ENCODE results near the gene PAWR. TPM values are rescaled to one million over a fixed set of nuclear protein-coding genes. Genes with fewer than 3 reads are reported as not detected.

The PAWR gene
- total RNA-seq, 3 donors from 2014 or later, result 17.0 to 155 (median 101) TPM

GRCh38 chr12:79596719-79597350, 93.9 kb downstream of the PAWR start:
- no peak for DNase-seq (ENCODE audit: low spot score in 2 of 2)
- TF ChIP-seq POLR2A (IDR thresholded peaks at IDR 0.05) (no peak), POLR2AphosphoS5 (IDR thresholded peaks at IDR 0.05) (no peak), CTCF (IDR thresholded peaks at IDR 0.05) (no peak)
- Histone ChIP-seq H3K4me3 (no peak overlapping the region), H3K36me3 (peaks cover under 1% of the 10 kb centered on the region), H3K4me1 (no peaks in the 10 kb centered on the region), H3K27me3 (no peaks in the 10 kb centered on the region), H3K9me3 (no peaks in the 10 kb centered on the region), H3K27ac (no peak overlapping the region)
- intact Hi-C loops (cut with DNase I; ENCODE audit: low total_unique reads), result no loop called here

GRCh38 chr12:79595273-79595672, 95.5 kb downstream of the PAWR start:
- Histone ChIP-seq H3K36me3 (peaks cover 3% of the 10 kb centered on the region), H3K4me3 (no peak overlapping the region), H3K4me1 (no peaks in the 10 kb centered on the region), H3K9me3 (no peaks in the 10 kb centered on the region), H3K27ac (no peak overlapping the region), H3K27me3 (no peaks in the 10 kb centered on the region)
- no peak for TF ChIP-seq POLR2A (IDR thresholded peaks at IDR 0.05)
- no peak for TF ChIP-seq CTCF (IDR thresholded peaks at IDR 0.05)
- TF ChIP-seq POLR2AphosphoS5 (IDR thresholded peaks at IDR 0.05), result no peak
- DNase-seq (ENCODE audit: low spot score in 2 of 2), result no peak
- intact Hi-C loops (cut with DNase I; ENCODE audit: low total_unique reads), result no loop called here

- Histone ChIP-seq H3K9me3 (no peaks in the 10 kb centered on the region), H3K27ac (no peak overlapping the region), H3K36me3 (peaks cover 3% of the 10 kb centered on the region), H3K4me3 (no peak overlapping the region), H3K4me1 (no peaks in the 10 kb centered on the region), H3K27me3 (no peaks in the 10 kb centered on the region)
- TF ChIP-seq CTCF (IDR thresholded peaks at IDR 0.05) (no peak), POLR2AphosphoS5 (IDR thresholded peaks at IDR 0.05) (no peak), POLR2A (IDR thresholded peaks at IDR 0.05) (no peak)
- intact Hi-C loops (cut with DNase I; ENCODE audit: low total_unique reads), result no loop called here
- no peak for DNase-seq (ENCODE audit: low spot score in 2 of 2)
Observed at GRCh38 chr12:79592865-79593264, 97.9 kb downstream of the PAWR start.

GRCh38 chr12:79591988-79592387, 98.8 kb downstream of the PAWR start:
- no peak for TF ChIP-seq CTCF (IDR thresholded peaks at IDR 0.05)
- no peak for TF ChIP-seq POLR2A (IDR thresholded peaks at IDR 0.05)
- TF ChIP-seq POLR2AphosphoS5 (IDR thresholded peaks at IDR 0.05), result no peak
- Histone ChIP-seq H3K27ac (no peak overlapping the region), H3K4me1 (no peaks in the 10 kb centered on the region), H3K4me3 (no peak overlapping the region), H3K36me3 (peaks cover 3% of the 10 kb centered on the region), H3K27me3 (no peaks in the 10 kb centered on the region), H3K9me3 (no peaks in the 10 kb centered on the region)
- no peak for DNase-seq (ENCODE audit: low spot score in 2 of 2)
- intact Hi-C loops (cut with DNase I; ENCODE audit: low total_unique reads), result no loop called here

- Histone ChIP-seq H3K27me3 (no peaks in the 10 kb centered on the region), H3K9me3 (no peaks in the 10 kb centered on the region)
- TF ChIP-seq POLR2A (IDR thresholded peaks at IDR 0.05), result no peak
- TF ChIP-seq POLR2AphosphoS5 (IDR thresholded peaks at IDR 0.05), result no peak
Observed at GRCh38 chr12:79590751-79591150, 100.0 kb downstream of the PAWR start.

More at GRCh38 chr12:79590751-79591150, 100.0 kb downstream of the PAWR start:
- Histone ChIP-seq H3K4me1 (no peaks in the 10 kb centered on the region), H3K4me3 (no peak overlapping the region), H3K36me3 (peaks cover 3% of the 10 kb centered on the region), H3K27ac (no peak overlapping the region)
- intact Hi-C loops (cut with DNase I; ENCODE audit: low total_unique reads), result no loop called here
- no peak for DNase-seq (ENCODE audit: low spot score in 2 of 2)

All from breast epithelium (tissue), 4 donors.